EL (cell line): ENCODE measurements around the gene HEPN1.

Experiments used
- DNase-seq: peaks from one replicate; pipeline ENCODE4 v3.0.0-alpha.2; 2016

HEPN1 gene

GRCh38 chr11:124886476-124886875, 32.6 kb upstream of the HEPN1 start:
- DNase-seq, result no peak

- DNase-seq, result no peak
Observed at GRCh38 chr11:124886978-124887666, 31.9 kb upstream of the HEPN1 start.

GRCh38 chr11:124887667-124888013, 31.4 kb upstream of the HEPN1 start:
- DNase-seq, result no peak

- no peak for DNase-seq
Observed at GRCh38 chr11:124889191-124890091, 29.6 kb upstream of the HEPN1 start.

GRCh38 chr11:124890151-124890550, 28.9 kb upstream of the HEPN1 start:
- no peak for DNase-seq

GRCh38 chr11:124890683-124891372, 28.2 kb upstream of the HEPN1 start:
- no peak for DNase-seq

GRCh38 chr11:124891373-124891861, 27.6 kb upstream of the HEPN1 start:
- no peak for DNase-seq

GRCh38 chr11:124892146-124892545, 26.9 kb upstream of the HEPN1 start:
- no peak for DNase-seq

- DNase-seq, result no peak
Observed at GRCh38 chr11:124892750-124893454, 26.1 kb upstream of the HEPN1 start.

GRCh38 chr11:124893781-124894401, 25.2 kb upstream of the HEPN1 start:
- no peak for DNase-seq

GRCh38 chr11:124894606-124895430, 24.2 kb upstream of the HEPN1 start:
- DNase-seq, result no peak

- no peak for DNase-seq
Observed at GRCh38 chr11:124895471-124895971, 23.5 kb upstream of the HEPN1 start.

- DNase-seq, result peak; percentile 85
Observed at GRCh38 chr11:124896071-124896750, 22.8 kb upstream of the HEPN1 start.

GRCh38 chr11:124896821-124897391, 22.1 kb upstream of the HEPN1 start:
- DNase-seq, result no peak

- DNase-seq, result no peak
Observed at GRCh38 chr11:124897674-124898262, 21.3 kb upstream of the HEPN1 start, which contains the start of gene ROBO4. Gene ROBO4, minus strand, starts transcription at chr11:124897865. Its CDS starts 70 bp downstream, at chr11:124897795.

- peak; percentile 93 for DNase-seq
Observed at GRCh38 chr11:124898263-124898680, 20.8 kb upstream of the HEPN1 start.

- DNase-seq, result peak; percentile 85
Observed at GRCh38 chr11:124898711-124899110, 20.3 kb upstream of the HEPN1 start.

GRCh38 chr11:124899383-124900145, 19.5 kb upstream of the HEPN1 start:
- peak; percentile 51 for DNase-seq

- DNase-seq, result peak; percentile 96
Observed at GRCh38 chr11:124900464-124900863, 18.6 kb upstream of the HEPN1 start.
